HG02678 (cell line): Measurements from ENCODE around the gene CRIP3.
A peak's percentile ranks its signal among the peaks of the same experiment; 100 is the strongest.
"Not testable (repeated sequence)": the region's sequence is repeated elsewhere in the genome, so short reads cannot be mapped to it uniquely, and the experiment has no call there.

ENCODE experiments used
- ATAC-seq: cut with Tn5 transposase; IDR thresholded peaks from one replicate; pipeline ENCODE4 v1.9.1; 2021; ENCODE audit warnings: mild to moderate bottlenecking, moderate library complexity; ENCODE audit not compliant: unreplicated experiment

The CRIP3 gene

GRCh38 chr6:43308101-43308989 is at the start of gene CRIP3:
Gene CRIP3, minus strand, starts transcription at chr6:43308826. Its CDS starts 34 bp downstream, at chr6:43308792.
- peak; percentile 59 for ATAC-seq

GRCh38 chr6:43355862-43356590 is 47.4 kb upstream of the CRIP3 start:
- no peak for ATAC-seq

GRCh38 chr6:43351951-43352350 is 43.3 kb upstream of the CRIP3 start:
- ATAC-seq = not testable (repeated sequence)

- no peak for ATAC-seq
Observed at GRCh38 chr6:43347444-43347843, 38.8 kb upstream of the CRIP3 start.

DNA sequence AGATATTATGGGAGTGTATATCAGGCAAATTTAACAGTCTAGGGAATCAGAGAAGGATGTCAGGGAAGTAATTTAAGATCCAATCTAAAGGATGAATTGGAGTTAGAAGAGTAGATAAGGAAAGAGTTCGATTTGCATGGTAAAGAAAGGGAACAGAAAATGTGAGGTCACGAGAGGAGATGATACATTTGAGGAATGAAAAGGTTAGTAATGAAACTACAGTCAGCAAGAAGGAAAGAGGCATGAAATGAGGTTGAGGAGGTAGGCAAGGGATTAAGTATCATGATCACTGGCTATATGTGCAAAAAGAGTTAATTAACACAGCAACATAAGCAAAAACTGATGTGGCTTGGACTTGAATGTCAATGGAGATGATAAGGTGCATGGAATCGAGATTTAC is 38.4 kb upstream of the CRIP3 start:
- ATAC-seq = no peak

DNA sequence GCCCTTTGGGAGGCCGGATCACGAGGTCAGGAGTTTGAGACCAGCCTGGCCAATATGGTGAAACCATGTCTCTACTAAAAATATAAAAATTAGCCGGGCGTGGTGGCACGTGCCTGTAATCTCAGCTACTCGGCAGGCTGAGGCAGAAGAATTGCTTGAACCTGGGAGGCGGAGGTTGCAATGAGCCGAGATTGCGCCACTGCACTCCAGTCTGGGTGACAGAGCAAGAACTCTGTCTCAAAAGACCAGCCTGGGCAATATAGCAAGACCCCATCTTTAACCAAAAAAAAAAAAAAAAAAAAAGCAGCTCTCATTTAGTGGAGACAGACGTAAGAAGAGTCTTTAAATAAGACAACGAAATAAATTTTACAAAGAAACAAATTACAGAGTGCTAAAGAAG is 37.6 kb upstream of the CRIP3 start:
- not testable (repeated sequence) for ATAC-seq

GRCh38 chr6:43339168-43339567 is 30.5 kb upstream of the CRIP3 start:
- peak; percentile 82 for ATAC-seq

- peak; percentile 44 for ATAC-seq
Observed at GRCh38 chr6:43338243-43338642, 29.6 kb upstream of the CRIP3 start.

GRCh38 chr6:43336382-43336781 is 27.8 kb upstream of the CRIP3 start:
- no peak for ATAC-seq

DNA sequence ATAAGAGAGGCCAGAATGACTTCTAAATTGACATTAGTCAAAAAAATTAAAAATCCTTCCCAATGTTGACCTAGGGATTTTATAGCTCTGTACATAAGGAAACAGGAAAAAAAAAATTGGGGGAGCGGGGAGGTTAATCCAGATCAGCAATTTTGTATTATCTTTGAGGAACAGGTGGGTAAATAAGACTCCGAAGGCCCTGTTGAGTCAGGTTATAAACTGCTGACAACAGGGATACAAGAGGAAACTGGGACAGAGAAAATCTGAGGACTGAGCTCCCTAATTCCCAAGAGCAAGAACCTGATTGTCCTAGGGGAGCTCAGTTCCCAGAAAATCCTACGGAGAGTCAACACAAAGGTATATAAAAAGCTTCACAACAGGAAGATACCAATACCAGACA is 26.8 kb upstream of the CRIP3 start:
- no peak for ATAC-seq

DNA sequence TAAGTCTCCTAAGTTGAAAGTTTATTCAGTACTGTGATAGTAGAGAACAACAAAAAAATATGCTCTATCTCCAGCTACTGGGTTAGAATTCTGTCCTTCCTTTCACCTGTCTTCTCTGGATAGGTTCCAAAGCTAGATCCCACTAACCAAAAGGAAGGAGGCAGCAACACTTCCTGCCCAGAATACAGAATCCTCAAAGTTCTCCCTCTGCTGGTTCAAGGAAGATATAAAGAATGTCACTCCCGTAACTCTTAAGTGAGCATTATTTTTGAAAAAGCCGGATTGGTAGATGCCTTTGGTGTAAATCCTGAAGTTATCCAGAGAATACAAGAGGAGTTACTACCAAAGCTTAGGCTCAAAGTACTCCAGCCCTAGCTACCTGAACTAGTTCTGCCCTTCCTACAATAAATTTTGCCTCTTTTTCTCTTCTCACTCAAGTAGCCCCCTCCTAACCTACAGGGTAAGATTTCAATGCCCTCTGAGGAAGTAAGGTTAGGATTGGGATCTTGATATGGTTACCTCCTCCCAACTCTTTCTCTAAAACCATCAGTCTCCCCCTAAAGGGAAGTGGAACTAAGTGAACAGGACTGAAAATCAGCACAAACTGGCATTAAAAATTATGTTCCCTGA is 26.0 kb upstream of the CRIP3 start:
- no peak for ATAC-seq

- no peak for ATAC-seq
Observed at GRCh38 chr6:43331891-43332290, 23.3 kb upstream of the CRIP3 start.

- ATAC-seq = no peak
Observed at GRCh38 chr6:43331470-43331869, 22.8 kb upstream of the CRIP3 start.

DNA sequence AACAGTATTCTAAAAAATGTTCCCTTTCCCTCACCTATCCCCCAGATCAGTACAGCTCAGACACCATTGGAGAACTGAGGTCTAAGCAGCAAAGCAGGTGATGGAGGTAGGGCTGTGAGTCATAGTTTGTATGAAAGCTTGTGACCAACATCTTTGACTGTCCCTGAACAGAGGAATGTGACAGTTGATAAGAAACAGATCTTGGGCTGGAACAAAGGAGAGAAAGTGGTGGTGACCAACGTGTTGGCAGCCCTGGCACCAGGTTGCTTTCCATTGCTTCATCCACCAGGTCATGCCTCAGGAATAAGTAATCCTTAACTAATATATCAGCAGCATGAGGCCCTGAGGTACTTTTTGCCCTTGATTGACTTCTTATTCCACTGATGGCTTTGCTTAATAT is 19.9 kb upstream of the CRIP3 start:
- no peak for ATAC-seq

- ATAC-seq = no peak
Observed at GRCh38 chr6:43325876-43326275, 17.2 kb upstream of the CRIP3 start.

GRCh38 chr6:43318011-43318410 is 9.4 kb upstream of the CRIP3 start:
- ATAC-seq = no peak

DNA sequence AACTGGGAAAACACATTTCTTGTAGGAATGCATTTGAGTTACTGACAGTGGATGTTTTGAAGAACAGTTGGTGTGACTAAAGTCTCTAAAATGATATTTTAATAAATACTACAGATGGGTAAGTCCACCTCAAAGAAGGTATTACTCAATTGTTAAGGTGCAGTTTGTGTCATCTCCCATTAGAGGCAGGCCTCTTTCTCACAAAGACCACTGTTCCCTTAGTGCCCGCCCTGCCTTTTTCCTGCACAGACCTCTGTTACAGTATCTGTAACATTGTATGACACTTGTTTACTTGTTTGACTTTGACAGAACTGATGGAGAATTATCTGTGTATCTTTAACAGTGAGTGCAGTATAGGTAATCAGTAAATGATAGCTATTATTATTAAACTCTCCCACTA is 5.2 kb upstream of the CRIP3 start:
- no peak for ATAC-seq

- no peak for ATAC-seq
Observed at GRCh38 chr6:43311666-43312065, 3.0 kb upstream of the CRIP3 start.

DNA sequence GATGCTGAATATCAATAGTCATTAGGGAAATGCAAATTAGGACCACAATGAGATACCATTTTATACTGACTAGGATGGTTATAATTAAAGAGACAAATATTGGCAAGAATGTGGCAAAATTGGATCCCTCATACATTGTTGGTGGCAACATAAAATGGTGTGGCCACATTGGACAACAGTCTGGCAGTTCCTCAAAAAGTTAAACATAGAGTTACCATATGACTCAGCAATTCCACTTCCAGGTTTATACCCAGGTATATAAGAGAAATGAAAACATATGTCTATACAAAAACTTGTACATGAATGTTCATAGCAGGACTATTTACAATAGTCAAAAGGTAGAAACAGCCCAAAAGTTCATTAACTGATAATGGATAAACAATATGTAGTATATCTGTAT is 2.0 kb upstream of the CRIP3 start:
- ATAC-seq = no peak

- no peak for ATAC-seq
Observed at GRCh38 chr6:43310134-43310533, 1.5 kb upstream of the CRIP3 start.

DNA sequence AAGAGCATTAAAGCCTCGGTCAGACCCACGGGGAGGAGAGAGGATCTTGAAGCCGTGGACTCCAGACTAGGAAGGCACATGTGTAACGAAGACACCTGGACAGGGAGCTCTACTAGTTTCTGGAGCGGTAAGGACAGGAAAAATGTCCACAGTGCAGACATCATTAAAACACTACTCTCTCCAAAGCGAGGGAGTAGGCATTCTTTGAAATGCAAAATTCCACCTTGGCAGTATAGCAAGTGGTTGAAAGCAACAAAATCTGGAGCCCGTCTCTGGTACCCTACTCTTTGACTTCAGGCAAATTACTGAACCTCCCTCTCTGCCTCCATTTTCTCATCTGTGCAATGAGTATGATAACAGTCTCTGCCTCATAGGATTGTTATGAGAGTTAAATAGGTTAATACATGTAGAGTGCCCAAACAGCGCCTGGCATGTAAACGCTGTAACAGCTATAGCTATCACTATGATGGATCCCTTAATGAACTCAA is 408 bp upstream of the CRIP3 start:
- ATAC-seq = no peak
